HG03095 (cell line): Measurements from ENCODE around the gene MYCL.
A peak's percentile ranks its signal among the peaks of the same experiment; 100 is the strongest.
"Not testable (repeated sequence)": the region's sequence is repeated elsewhere in the genome, so short reads cannot be mapped to it uniquely, and the experiment has no call there.

Source experiments
- ATAC-seq: cut with Tn5 transposase; IDR thresholded peaks from one replicate; pipeline ENCODE4 v1.9.1; 2021; ENCODE audit warnings: moderate library complexity; ENCODE audit not compliant: unreplicated experiment

Gene MYCL

DNA sequence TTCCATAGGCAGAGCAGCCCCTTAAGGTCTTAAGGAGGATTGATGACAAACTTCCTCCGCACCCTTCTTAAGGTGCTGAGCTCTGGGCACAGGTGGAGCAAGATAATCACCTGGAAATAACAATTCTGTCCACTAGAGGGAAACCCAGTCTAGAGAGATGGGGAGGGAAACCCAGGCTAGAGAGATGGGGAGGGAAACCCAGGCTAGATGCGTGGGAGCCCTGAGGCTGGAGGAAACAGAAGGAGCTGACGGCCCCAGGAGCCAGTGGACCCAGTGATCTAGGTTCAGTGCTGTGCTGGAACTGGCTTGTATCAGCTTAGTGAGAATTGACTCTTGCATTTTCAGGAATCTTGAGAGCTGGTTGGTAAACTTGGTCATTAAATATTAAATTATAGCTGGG lies 17.8 kb upstream of the MYCL start:
- no peak for ATAC-seq

DNA sequence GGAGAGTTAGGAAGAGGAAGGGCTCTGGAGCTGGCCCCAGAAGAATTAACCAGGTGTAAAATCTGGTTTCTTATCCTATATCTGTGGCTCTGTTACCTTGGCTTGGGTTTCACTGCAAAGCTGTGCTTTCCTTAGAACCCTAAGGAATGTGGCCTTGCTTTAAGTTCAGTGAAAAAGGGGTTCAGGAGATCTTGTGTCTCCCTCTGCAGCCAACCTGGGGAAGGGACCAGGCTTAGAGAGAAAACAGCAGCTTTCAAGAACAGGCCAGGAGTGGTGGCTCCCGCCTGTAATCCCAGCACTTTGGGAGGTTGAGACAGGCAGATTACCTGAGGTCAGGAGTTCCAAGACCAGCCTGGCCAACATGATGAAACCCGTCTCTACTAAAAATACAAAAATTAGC lies 16.1 kb upstream of the MYCL start:
- ATAC-seq: no peak

DNA sequence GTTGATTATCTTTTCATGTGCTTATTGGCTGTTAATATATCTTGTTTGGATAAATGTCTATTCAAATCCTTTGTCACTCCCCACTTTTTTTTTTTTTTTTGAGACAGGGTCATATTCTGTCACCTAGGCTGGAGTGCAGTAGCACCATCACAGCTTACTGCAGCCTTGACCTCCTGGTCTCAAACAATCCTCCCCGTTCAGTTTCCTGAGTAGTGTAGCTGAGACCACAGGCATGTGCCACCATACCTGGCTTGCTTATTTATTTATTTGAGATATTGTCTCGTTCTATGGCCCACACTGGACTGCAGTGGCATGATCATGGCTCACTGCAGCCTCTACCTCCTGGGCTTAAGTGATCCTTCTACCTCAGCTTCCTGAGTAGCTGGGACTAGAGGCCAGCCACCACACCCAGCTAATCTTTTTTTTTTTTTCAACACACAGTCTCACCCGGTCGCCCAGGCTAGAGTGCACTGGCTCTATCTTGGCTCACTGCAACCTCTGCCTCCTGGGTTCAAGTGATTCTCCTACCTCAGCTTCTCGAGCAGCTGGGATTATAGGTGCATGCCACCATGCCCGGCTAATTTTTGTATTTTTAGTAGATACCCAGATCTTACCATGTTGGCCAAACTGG lies 13.9 kb upstream of the MYCL start:
- no peak for ATAC-seq

DNA sequence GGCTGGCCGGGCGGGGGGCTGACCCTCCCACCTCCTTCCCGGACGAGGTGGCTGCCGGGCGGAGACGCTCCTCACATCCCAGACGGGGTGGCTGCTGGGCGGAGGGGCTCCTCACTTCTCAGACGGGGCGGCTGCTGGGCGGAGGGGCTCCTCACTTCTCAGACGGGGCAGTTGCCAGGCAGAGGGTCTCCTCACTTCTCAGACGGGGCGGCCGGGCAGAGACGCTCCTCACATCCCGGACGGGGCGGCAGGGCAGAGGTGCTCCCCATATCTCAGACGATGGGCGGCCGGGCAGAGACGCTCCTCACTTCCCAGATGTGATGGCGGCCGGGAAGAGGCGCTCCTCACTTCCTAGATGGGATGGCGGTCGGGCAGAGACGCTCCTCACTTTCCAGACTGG lies 11.4 kb upstream of the MYCL start:
- ATAC-seq: not testable (repeated sequence)

DNA sequence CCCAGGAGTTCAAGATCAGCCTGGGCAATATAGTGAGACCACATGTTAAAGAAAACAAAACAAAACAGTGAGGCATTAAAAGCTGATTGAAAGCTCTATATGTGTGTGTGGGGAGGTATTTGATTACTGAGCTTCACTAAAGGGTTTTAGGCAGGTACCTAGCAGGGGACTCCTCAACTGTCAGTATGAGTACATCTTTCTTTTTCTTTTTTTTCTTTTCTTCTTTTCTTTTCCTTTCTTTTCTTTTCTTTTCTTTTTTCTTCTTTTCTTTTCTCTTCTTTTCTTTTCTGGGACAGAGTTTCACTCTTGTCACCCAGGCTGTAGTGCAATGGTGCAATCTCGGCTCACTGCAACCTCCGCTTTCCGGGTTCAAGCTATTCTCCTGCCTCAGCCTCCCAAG lies 8.5 kb upstream of the MYCL start:
- ATAC-seq: no peak

DNA sequence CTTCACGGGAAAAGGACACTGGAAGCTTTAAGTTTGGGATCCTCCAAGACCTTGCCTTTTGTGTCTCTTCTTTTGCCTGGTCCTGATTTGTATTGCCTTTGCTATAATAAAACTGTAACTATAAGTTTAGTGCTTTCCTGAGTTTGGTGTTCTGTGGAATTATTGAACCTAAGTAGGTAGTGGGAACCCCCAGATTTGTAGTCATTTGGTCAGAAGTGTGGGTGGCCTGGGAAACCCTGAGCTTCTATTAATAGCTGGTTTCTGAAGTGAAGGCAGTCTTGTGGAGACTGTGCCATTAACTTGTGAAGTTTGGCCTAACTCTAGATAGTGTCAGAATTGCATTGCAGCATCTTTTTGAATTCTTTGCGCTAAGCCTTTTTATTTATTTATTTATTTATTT lies 6.8 kb upstream of the MYCL start:
- ATAC-seq: no peak

DNA sequence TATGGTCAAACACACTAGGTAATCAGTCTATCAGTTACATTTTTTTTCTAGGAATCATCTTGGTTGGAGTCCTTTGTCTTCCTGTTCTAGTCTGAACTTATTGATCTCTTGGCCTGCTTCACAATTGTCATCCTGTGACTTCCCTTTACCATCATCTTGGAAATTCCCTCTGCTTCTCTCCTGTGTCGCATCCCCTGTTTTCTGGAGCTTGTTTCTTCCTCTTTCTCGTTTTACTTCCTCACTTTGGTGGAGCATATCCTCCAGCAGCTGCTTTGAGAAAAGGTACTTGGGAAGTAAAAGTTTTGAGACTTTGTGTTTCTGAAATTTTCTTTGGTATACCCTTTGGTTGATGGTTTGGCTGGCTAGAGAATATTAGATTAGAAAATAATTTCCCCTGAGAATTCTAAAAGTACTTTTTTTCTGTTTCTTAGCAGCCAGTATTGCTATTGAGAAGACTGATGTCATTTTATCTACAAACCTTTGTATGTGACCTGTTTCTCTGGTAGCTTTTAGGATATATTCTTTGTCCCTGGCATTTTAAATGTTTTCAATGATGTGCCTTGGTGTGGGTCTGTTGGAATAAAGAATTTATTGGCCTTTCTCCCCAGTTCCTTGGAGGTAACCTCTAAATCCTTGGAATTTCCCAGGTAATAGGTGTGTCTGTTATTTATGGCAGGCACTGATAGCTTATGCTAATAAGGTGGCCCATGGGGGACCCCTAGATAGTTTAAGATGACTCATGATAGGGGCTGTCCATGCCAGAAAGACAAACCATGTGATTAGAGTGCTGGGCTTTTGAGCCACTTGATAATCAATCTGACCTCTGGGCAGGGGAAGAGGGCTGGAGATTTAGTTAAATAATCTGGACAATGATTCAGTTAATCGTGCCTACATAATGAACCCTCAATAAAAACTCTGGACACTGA lies 6.1 kb upstream of the MYCL start:
- ATAC-seq: no peak

DNA sequence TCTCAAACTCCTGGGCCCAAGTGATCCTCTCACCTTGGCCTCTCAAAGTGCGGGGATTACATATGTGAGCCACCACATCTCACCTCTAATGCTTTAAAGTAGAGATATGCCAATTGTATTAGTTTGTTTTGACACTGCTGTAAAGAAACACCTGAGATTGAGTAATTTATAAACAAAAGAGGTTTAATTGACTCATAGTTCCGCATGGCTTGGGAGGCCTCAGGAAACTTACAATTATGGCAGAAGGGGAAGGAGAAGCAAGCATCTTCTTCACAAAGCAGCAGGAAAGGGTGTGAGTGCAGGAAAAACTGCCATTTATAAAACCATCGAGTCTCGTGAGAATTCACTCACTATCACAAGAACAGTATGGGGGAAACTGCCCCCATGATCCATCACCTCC lies 3.5 kb upstream of the MYCL start:
- ATAC-seq: no peak

DNA sequence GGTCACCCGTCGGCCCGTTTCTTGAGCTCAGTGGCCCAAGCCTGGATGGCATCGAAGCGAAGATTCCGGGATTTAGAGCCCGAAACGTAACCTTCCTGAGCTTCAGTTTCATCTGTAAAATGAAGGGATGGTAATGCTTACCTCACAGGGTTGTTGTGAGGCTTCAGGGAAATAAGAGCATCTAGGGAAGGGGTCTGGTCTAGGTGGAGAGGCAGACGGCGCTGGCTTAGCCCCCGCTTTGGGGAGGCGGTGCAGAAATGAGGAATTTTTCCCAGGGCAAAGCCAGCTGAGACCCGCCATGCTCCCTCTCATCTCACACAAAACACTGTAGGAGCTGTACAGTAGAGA lies 717 bp upstream of the MYCL start:
- no peak for ATAC-seq

DNA sequence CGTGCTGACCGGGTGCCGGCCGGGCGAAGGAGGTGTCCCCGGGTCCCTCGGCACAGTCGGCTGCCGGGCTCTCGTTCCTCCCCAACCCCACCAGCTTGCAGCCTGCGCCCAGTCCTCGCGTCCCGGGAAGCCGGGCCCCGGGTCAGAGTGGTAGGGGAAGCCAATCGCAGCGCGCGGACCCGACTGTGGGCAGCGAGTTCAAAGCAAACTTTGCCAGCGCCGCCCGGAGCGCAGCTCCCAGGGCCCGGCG lies 328 bp downstream of the MYCL start:
- peak; percentile 15 for ATAC-seq

DNA sequence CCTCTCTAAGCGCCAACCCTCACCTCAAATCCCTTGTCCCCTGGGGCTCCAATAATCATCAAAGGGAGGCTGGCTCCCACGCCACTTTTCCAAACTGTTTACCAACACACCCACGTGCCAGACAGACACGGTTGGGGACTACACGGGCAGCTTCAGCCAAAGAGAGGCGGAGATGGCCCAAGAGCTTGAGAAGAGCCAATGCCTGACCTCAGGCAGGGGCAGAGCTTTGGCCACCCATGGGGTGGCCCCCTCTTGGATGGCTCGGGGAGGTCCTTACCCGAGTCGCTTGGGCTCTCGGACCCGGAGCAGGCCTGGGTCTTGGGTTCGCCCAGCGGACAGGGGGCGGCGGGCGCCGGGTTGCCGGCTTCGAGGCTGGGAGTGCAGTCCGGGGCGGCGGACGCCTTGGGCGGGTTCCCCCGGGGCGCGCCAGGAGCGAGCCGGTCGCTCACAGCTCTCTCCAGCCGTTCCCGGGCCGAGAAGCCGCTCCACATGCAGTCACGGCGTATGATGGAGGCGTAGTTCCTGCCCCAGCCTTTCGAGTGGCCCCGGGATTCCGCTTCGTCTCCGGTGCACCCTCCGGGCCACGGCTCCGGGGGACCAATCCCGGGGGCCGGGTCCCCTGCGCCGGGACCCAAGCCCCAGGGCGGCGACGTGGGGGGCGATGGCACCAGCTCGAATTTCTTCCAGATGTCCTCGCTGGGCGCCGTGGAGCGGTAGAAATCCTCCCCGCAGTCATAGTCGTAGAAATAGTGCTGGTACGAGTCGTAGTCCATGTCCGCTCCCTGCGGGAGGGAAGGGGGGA lies 854 bp downstream of the MYCL start:
- ATAC-seq: no peak

DNA sequence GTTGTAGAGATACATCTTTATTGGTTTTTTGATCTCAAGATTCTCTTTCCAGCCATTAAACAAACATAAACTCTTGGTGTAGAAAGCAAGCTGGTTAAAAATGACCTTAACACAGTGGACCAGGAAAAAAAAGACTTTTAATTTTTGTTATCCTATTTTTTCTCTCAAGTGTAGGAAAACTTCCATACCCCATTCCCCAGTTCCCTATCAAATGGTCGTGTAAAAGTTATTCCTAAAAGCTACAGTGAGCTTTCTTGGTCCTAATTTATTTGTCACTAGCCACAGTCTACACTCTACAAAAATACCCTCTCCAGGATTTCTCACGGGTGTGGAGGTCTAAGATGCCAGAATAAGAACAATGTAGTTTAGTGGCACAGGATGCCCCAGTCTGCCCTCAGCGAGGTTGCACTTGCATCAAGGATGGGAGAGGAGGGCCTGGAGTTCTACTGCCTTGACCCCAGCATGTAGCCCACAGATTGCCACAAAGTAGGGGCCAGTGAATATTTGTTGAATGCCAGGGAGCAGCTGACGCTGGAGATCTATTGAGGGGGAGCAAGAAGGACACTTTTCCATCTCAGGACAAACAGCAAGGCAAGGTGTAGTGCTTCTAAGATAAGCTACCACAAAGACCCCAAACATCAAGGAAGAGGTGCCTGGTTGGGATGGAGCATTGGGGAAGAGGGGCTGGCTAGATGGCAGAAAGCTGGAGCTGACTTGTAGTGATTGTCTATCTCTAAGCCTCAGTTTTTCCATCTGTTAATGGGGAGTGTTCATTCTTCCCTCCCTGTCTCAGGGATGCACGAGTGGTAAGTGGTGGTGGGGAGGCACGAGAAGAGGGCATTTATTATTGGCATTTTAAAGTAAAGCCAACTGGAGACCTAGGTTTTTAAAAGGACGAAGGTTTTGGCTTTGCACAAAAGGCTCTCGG lies 1.8 kb downstream of the MYCL start:
- no peak for ATAC-seq

DNA sequence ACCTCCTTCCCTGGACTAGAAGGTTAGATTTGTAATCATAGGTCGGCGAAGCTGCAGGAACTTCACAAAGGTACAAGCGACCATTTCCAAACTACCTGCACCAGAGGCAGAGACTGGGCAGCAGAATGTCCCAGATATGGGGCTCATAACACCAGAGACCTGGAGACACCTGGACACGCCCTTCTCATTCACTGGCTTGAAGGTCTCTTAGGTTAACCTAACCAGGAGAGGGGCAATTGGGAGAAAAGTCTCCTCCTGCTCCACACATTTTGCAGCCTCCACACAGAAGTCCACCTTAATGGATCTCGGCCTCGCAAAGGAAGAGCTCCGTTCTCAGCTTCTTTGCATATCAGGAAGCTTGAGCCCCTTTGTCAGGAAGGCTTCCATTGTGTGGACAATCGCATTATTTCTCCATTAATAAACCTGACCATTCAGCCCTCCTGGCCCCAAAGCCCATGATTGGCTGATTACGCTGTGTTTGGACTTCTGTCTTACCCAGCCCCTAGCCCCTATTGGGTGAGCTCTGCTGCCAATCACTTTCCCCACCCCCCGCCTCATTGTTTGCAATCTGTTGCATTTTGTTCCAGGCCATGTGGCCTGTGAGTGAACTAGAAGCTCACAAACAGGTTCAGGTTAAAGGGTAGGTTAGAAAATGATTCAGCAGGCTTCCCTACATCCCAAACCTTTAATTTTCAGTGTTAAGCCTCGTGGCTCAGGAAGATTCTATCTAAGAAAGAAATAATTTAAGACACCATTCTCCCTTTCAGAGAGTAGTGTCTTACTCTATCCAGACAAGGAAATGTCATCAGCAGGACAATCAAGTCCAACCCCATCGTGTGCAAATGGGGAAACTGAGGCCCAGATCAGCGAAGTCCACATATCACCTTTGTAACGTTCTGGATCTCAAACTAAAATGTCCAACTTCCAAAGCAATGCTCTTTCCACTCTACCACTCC lies 2.8 kb downstream of the MYCL start:
- no peak for ATAC-seq

DNA sequence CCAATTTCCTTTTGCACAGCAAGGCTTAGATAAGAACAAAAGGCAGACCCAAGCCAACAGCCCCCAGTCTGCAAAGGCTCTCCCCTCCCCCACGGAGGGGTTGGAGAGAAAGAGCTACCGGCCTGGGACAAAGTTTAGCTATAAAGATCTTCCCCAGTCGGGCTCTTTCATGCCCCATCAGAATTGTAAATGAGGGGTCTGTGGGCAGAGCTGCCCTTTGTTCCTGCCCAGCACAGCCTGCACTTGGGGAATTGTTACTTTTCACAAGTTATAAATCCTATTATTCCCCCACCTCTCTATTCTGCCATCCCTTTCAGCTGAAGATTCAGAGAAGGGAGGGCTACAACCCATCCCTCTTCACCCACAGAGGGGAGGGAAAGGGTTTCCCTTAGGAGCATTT lies 3.5 kb downstream of the MYCL start:
- no peak for ATAC-seq

DNA sequence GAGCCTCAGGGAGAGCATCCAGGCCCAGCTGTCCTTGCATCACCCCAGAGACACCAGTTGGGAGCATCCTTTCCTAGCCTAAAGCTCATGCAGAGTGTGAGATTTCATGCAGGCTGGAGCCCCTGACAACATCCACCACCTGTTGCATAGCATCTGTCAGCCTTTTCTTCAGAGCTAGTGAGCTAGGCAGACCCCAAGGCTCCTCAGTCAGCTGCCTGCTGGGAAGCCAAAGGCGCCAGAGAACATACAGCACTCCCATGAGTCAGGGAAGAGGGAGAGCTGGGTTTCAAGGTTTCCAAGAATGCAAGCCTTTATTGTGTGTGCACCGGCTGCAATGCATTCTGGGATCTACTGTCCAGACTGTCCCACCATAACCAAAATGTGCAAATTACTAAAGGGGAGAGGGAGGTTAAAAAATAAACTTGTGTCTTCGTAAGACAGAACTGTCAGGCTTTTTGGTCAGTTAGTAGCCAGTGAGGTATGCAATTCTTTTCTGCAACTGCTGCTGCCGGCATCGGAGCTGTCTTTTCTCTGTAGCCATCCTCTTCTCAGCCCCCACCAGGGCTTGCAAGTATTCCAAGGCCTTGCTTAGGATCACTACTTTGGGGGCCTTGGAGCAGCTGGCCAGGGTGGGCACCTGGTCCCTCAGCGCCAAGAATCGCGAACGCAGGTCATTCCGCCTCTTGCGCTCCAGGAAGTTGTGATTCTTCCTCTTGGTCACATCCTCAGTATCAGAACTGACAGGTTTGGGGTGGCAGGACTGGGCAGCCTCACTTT lies 4.6 kb downstream of the MYCL start:
- ATAC-seq: no peak

DNA sequence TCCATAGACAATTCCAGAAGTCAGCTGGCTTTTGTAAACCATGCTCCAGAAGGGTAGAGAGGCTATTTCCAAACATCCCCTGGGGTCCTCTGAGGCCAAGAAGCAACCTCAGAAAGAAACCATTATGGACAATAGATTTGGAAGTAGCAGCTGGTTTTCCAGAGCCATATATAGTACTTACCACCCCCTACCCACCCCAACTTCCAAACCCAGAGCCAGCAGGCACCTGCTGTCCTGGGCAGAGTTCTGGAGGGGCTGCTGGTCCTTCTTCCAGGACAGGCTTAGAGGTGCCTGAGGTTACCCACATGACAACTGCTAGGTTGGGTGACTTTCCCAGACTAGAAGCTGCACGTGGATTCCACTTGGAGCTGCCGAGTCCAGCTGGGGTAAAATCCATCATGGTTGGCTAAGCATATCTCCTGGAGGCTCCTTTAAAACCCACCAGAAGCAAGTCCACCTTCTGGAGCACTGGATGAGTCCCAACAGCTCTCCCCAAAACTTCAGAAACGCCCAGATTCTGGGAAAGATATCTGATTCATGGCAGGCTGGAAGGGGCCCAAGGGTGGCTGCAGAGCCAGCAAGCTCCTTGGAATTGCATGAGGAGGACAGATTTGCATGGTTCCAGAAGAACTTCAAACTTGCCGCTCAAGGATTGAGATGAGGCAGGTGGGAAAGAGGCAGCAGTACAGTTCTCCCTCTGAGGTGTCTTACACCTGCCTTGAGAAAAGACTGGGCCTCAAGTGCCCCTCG lies 5.8 kb downstream of the MYCL start:
- ATAC-seq: no peak

DNA sequence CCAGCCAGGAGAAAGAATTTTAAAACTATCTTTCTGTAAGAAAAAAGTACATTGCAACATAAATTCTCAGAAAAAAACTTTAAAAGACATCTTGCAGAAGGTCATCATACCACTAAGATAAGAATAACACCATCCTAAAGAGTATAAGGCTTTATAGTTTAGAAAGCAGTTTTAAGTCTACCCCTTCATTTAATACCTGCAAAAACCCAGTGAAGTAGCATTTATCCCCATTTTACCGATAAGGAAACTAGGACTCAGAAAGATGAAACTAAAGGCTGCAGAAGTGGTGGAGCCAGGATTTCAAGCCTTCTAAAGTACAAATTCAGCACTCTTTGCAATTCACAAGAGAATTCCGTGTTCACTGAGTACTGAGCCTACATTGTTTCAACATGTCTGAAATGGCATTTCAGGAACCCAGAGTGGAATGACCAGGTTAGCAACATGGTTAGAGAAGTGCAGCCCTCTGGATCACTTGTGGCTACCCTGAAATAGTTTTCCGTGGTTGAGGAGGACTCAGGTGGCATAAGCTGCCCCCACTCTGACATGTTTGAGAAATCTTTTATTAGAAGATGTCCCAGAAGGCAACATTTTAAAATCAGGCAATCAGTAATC lies 6.7 kb downstream of the MYCL start:
- ATAC-seq: no peak
